AG04449 (cell line): ENCODE results near the gene SEMA3C.

Experiments used
- CTCF ChIA-PET: fragments of 350-600 bp; formaldehyde crosslinking; extraction: SDS; loops from one replicate; lab custom pipeline; 2021; ENCODE audit warnings: antibody characterized with exemption; lab: Yijun Ruan, JAX
- POLR2A ChIA-PET: fragments of 400-600, 350-600 bp; formaldehyde crosslinking; extraction: SDS; loops from one replicate; lab custom pipeline; 2020; ENCODE audit warnings: antibody characterized with exemption, inconsistent platforms; lab: Yijun Ruan, JAX
- DNase-seq: peaks from one replicate; pipeline ENCODE4 v3.0.0-alpha.2; 2010; ENCODE audit warnings: low read depth, low spot score
- H3K4me3 ChIP-seq: 2 replicates; pipeline ENCODE4 v1.5.1; 2011; ENCODE audit warnings: low read depth, mild to moderate bottlenecking, control low read depth, low read length
- TF ChIP-seq, protein P1 (sequence below): IDR thresholded peaks from one replicate; pipeline ENCODE4 v1.5.1; 2011; ENCODE audit warnings: mild to moderate bottlenecking, moderate library complexity, low read length, control low read depth, inconsistent platforms; ENCODE audit not compliant: insufficient read depth; ENCODE audit errors: missing control alignments

Gene SEMA3C

GRCh38 chr7:80923211-80923612, 4.4 kb upstream of the SEMA3C start:
- no peak overlapping the region for H3K4me3 ChIP-seq
- CTCF ChIA-PET: interaction anchor here (1.2 kb wide), 2 partner anchors 17 to 534 kb away, joined by 3 to 10 read pairs; no protein-coding TSS in a partner anchor
- TF ChIP-seq, protein P1, sequence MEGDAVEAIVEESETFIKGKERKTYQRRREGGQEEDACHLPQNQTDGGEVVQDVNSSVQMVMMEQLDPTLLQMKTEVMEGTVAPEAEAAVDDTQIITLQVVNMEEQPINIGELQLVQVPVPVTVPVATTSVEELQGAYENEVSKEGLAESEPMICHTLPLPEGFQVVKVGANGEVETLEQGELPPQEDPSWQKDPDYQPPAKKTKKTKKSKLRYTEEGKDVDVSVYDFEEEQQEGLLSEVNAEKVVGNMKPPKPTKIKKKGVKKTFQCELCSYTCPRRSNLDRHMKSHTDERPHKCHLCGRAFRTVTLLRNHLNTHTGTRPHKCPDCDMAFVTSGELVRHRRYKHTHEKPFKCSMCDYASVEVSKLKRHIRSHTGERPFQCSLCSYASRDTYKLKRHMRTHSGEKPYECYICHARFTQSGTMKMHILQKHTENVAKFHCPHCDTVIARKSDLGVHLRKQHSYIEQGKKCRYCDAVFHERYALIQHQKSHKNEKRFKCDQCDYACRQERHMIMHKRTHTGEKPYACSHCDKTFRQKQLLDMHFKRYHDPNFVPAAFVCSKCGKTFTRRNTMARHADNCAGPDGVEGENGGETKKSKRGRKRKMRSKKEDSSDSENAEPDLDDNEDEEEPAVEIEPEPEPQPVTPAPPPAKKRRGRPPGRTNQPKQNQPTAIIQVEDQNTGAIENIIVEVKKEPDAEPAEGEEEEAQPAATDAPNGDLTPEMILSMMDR: no peak
- DNase-seq: no peak
- POLR2A ChIA-PET: no interaction called here

DNA sequence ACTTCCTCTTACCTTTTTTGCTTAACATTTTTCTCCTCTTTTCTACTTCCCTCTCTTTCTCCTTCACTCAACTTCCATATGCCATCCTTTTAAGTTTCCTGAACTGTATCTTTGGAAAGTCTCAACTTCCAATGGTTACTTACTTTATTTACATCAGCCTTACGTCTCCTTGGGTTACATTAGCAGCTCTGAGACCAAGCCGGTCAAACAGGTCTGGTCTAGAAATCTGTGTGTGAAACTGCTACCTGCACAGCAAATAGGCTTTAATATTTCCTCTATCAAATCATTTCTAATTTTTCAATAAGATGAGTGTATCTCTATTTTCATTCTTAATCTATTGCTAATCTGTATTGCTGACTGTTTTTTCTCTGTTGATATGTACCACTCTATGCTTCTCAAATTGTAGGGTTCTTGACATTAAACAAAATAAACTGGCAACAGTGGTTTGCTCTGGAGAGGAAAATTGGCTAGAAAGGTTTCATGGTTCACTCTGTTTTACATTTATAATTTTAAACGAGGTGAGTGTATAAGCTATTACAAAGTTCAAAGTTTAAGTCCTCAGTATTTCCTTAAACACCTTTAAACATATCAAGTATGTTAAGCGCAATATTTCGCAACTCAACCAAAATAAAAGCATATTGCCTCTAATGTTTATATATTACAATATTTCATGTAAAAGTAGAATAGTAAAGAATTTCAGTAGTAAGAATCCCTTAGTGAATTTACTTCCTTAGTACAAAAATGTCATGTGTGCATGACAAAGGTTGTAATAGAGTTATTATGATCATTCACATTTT, 3.6 kb upstream of the SEMA3C start:
- CTCF ChIA-PET: interaction anchor here (1.2 to 1.7 kb wide), 2 partner anchors 18 to 548 kb away, joined by 3 to 12 read pairs; no protein-coding TSS in a partner anchor
- POLR2A ChIA-PET: no interaction called here
- TF ChIP-seq, protein P1: no peak
- no peak for DNase-seq
- no peak overlapping the region for H3K4me3 ChIP-seq

- TF ChIP-seq, protein P1: no peak
- ChIA-PET CTCF (interaction anchor here (1.7 to 3.7 kb wide), 4 partner anchors 223 to 549 kb away, joined by 12 to 18 read pairs (median 14); no protein-coding TSS in a partner anchor), POLR2A (no interaction called here)
- H3K4me3 ChIP-seq: no peak overlapping the region
- no peak for DNase-seq
These were observed 2.3 kb upstream of the SEMA3C start for GRCh38 chr7:80921130-80921529.

DNA sequence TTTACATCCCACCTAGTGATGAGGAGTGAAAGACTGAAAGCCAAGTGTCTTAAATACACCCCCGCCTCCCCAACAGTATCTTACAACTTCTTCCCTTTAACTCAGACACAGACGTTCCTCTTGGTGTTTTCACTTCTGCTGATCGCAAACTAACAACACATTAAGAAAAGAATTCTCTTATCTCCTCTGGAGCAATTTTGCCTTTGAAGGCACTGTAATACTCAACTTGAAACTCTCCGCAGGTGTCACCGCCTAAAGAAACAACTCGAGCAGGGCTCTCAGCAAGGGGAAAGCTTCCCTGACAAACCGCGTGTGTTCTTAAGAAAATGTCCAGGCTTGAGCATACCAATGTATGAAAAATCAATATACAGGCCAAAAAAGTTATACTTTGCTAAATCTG, 452 bp downstream of the SEMA3C start:
- POLR2A ChIA-PET: interaction anchor here (0.7 to 1.8 kb wide), 8 partner anchors 10 to 542 kb away, joined by 3 to 11 read pairs (median 4); no protein-coding TSS in a partner anchor
- DNase-seq: no peak
- TF ChIP-seq, protein P1: no peak
- CTCF ChIA-PET: interaction anchor here (0.8 to 6.0 kb wide), 13 partner anchors 8 to 551 kb away, joined by 3 to 32 read pairs (median 5); no protein-coding TSS in a partner anchor
- peak overlapping the region; percentile 73 for H3K4me3 ChIP-seq

DNA sequence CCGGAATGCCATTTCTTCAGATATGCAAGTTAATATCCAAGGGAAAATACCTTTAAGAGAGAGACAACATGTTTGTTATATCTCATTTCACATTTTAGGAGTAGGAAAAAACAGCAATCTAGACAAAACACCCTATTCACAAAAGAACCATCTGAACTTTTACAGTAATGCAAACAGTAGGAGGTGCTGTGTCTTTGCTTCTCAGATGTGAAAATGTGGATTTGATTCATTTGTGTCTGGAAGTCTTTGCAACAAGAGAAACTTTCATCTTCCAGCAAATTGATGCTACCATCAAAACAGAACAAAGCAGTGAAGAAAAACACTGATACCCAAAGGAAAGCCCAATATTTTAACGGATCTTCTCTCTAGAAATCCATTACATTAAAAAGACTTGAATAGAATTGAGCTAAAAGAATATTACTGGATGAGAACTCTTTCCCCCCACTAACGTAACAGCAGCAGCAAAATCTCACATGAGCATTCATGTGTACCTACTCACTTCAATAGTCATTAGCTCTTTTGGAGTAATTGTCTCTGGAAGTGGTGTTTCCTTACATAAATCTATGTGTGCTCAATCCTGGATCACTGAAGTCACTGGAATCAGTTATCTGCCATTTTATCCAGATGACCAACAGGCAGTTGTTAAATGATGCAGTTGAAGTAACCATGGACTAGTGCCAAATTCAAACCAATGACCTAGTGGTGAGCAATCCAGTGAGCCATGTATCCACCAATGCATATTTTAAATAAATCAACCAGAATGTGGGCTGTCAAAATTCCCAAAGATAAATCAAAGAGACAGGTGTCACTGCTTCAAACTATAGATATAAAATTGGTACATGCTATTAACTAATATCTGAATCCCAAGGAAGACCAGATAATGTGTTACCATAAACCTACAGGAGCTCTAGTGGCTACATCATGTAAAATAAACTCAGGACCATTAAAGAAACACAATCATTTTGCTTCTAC, 1.8 kb downstream of the SEMA3C start:
- CTCF ChIA-PET: interaction anchor here (0.9 to 6.0 kb wide), 16 partner anchors 10 to 566 kb away, joined by 3 to 32 read pairs (median 4); no protein-coding TSS in a partner anchor
- no peak for DNase-seq
- H3K4me3 ChIP-seq: peak overlapping the region; percentile 73
- POLR2A ChIA-PET: no interaction called here
- TF ChIP-seq, protein P1: peak; percentile 46
